Activated CD4-positive, CD25-positive, alpha-beta regulatory T cell treated with anti-CD3 and anti-CD28 coated beads, Interleukin-2, amount 50 U/mL, for 16 hours (primary cell): Measurements from ENCODE around the gene OR3A3.
"Not testable (repeated sequence)": the region's sequence is repeated elsewhere in the genome, so short reads cannot be mapped to it uniquely, and the experiment has no call there.

ENCODE experiments used
- DNase-seq: peaks from one replicate; pipeline ENCODE4 v3.0.0-alpha.2; 2020; ENCODE audit warnings: low read depth, low spot score

OR3A3 gene

GRCh38 chr17:3411070-3411469 lies at the start of gene OR3A3:
Gene OR3A3 (plus strand): TSS chr17:3411370.
- DNase-seq: no peak

GRCh38 chr17:3371167-3371566 lies 40.0 kb upstream of the OR3A3 start:
- DNase-seq: not testable (repeated sequence)

GRCh38 chr17:3378321-3378720 lies 32.8 kb upstream of the OR3A3 start:
- no peak for DNase-seq

- no peak for DNase-seq
Measured at GRCh38 chr17:3381957-3382356, 29.2 kb upstream of the OR3A3 start.

GRCh38 chr17:3385869-3386816 lies 25.0 kb upstream of the OR3A3 start, which contains the start of gene OR3A2:
Gene OR3A2 (minus strand): TSS chr17:3386308.
- DNase-seq: no peak

- no peak for DNase-seq
Measured at GRCh38 chr17:3389791-3390190, 21.4 kb upstream of the OR3A3 start.

- not testable (repeated sequence) for DNase-seq
Measured at GRCh38 chr17:3397801-3398200, 13.4 kb upstream of the OR3A3 start.

- DNase-seq: no peak
Measured at GRCh38 chr17:3398310-3398709, 12.9 kb upstream of the OR3A3 start, which contains the start of gene OR1E1. Gene OR1E1 (minus strand): TSS chr17:3398410. CDS start chr17:3398410, 0 bp downstream.

- DNase-seq: no peak
Measured at GRCh38 chr17:3400055-3400454, 11.1 kb upstream of the OR3A3 start.

GRCh38 chr17:3401786-3402185 lies 9.4 kb upstream of the OR3A3 start:
- no peak for DNase-seq

- not testable (repeated sequence) for DNase-seq
Measured at GRCh38 chr17:3403856-3404255, 7.3 kb upstream of the OR3A3 start.

- DNase-seq: not testable (repeated sequence)
Measured at GRCh38 chr17:3412216-3412615, 1.0 kb downstream of the OR3A3 start.

GRCh38 chr17:3415610-3416009 lies 4.4 kb downstream of the OR3A3 start:
- DNase-seq: no peak

- no peak for DNase-seq
Measured at GRCh38 chr17:3418222-3418621, 7.1 kb downstream of the OR3A3 start.

- not testable (repeated sequence) for DNase-seq
Measured at GRCh38 chr17:3433215-3433614, 22.0 kb downstream of the OR3A3 start.

GRCh38 chr17:3433741-3434140 lies 22.6 kb downstream of the OR3A3 start, which contains the start of gene OR1E2:
Gene OR1E2 (minus strand): TSS chr17:3433841. CDS start chr17:3433841, 0 bp downstream.
- no peak for DNase-seq

- no peak for DNase-seq
Measured at GRCh38 chr17:3438368-3438767, 27.2 kb downstream of the OR3A3 start.

GRCh38 chr17:3440451-3440850 lies 29.3 kb downstream of the OR3A3 start:
- DNase-seq: no peak

- DNase-seq: no peak
Measured at GRCh38 chr17:3447625-3448024, 36.5 kb downstream of the OR3A3 start.

- DNase-seq: no peak
Measured at GRCh38 chr17:3448059-3448665, 37.0 kb downstream of the OR3A3 start.

GRCh38 chr17:3466355-3466754 lies 55.2 kb downstream of the OR3A3 start:
- DNase-seq: not testable (repeated sequence)

GRCh38 chr17:3469529-3469928 lies 58.4 kb downstream of the OR3A3 start:
- DNase-seq: no peak

- no peak for DNase-seq
Measured at GRCh38 chr17:3471599-3471998, 60.4 kb downstream of the OR3A3 start, which contains the start of gene SPATA22. Gene SPATA22 (minus strand): TSS chr17:3471819. CDS start chr17:3469325, 2,494 bp downstream.
